Effector CD8-positive, alpha-beta T cell (primary cell): Measurements from ENCODE around the gene SEC31B.

ENCODE experiments used
- DNase-seq: peaks from one replicate; lab custom pipeline; 2025; lab: John Stamatoyannopoulos, UW

SEC31B gene

GRCh38 chr10:100501423-100501822 is 18.2 kb downstream of the SEC31B start:
- DNase-seq, result no peak

GRCh38 chr10:100498059-100498458 is 21.6 kb downstream of the SEC31B start:
- DNase-seq, result no peak

- no peak for DNase-seq
These were observed 23.1 kb downstream of the SEC31B start for GRCh38 chr10:100496567-100496966.

GRCh38 chr10:100490531-100490930 is 29.1 kb downstream of the SEC31B start:
- no peak for DNase-seq

- no peak for DNase-seq
These were observed 30.3 kb downstream of the SEC31B start for GRCh38 chr10:100489396-100489795.

GRCh38 chr10:100487529-100487928 is 32.1 kb downstream of the SEC31B start:
- no peak for DNase-seq

GRCh38 chr10:100485801-100486495 is 33.7 kb downstream of the SEC31B start:
- no peak for DNase-seq

- DNase-seq, result no peak
These were observed 34.3 kb downstream of the SEC31B start for GRCh38 chr10:100485366-100485765.

GRCh38 chr10:100483876-100484666 is 35.6 kb downstream of the SEC31B start:
- no peak for DNase-seq

- no peak for DNase-seq
These were observed 36.9 kb downstream of the SEC31B start for GRCh38 chr10:100482834-100483185.

GRCh38 chr10:100482181-100482833 is 37.4 kb downstream of the SEC31B start:
- peak; percentile 44 for DNase-seq

- DNase-seq, result peak; percentile 92
These were observed 38.1 kb downstream of the SEC31B start for GRCh38 chr10:100481462-100482081.

- DNase-seq, result no peak
These were observed 39.7 kb downstream of the SEC31B start for GRCh38 chr10:100480002-100480401.

- DNase-seq, result no peak
These were observed 40.6 kb downstream of the SEC31B start for GRCh38 chr10:100479037-100479436.

- DNase-seq, result no peak
These were observed 41.7 kb downstream of the SEC31B start for GRCh38 chr10:100477970-100478369.

- DNase-seq, result no peak
These were observed 49.3 kb downstream of the SEC31B start for GRCh38 chr10:100470367-100470766.

GRCh38 chr10:100469756-100470155 is 49.9 kb downstream of the SEC31B start:
- DNase-seq, result no peak

GRCh38 chr10:100468978-100469377 is 50.7 kb downstream of the SEC31B start:
- DNase-seq, result no peak

GRCh38 chr10:100468322-100468721 is 51.3 kb downstream of the SEC31B start:
- no peak for DNase-seq

GRCh38 chr10:100462709-100463108 is 57.0 kb downstream of the SEC31B start, which contains the start of gene WNT8B:
Gene WNT8B, plus strand, starts transcription at chr10:100463009. Its CDS starts 160 bp downstream, at chr10:100463169.
- no peak for DNase-seq

GRCh38 chr10:100448951-100449350 is 70.7 kb downstream of the SEC31B start:
- no peak for DNase-seq

GRCh38 chr10:100447663-100448062 is 72.0 kb downstream of the SEC31B start:
- no peak for DNase-seq
